Measurements from ENCODE around the gene P2RY11. TPM values are rescaled to one million over a fixed set of nuclear protein-coding genes. Genes with fewer than 3 reads are reported as not detected.

P2RY11 gene
- total RNA-seq, 1 experiment from 2014 or later: 3.5 TPM

DNA sequence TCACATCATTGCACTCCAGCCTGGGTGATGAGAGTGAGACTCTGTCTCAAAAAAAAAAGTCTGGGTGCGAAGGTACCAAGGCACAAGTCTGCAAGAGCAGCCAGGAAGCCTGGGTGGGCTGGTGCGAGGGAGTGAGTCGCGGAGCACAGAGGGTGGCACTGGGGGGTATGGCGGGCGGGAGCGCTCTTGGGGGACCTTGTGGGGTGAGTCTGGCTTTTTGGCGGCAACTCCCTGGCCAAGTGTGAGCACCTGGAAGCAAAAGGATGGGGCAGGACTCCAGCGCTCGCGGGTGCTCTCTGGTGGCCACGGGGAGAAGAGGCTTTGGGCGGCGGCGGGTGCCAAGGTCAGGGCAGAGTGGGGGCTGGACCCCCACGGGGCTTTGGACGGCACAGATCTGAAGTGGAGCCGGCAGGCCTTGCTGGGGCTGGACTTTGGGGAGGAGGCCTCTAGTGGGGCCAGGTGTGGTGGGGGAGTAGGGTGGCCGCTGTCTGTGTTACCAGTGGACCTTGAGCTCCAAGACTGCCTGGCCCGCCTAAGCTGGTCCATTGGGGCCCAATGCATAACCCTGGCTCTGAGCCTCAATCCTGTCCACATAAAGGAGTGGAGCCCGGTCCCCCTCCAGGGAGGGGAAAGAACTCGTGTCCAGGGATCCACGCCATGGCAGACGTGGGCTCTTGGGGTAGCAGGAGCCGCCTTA, 1.6 kb downstream of the P2RY11 start:
- DNase-seq (ENCODE audit: low read depth): no peak

DNA sequence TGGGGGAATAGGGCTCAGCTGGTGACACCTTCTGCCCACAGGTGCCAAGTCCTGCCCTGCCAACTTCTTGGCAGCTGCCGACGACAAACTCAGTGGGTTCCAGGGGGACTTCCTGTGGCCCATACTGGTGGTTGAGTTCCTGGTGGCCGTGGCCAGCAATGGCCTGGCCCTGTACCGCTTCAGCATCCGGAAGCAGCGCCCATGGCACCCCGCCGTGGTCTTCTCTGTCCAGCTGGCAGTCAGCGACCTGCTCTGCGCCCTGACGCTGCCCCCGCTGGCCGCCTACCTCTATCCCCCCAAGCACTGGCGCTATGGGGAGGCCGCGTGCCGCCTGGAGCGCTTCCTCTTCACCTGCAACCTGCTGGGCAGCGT, 2.1 kb downstream of the P2RY11 start:
- no peak for DNase-seq (ENCODE audit: low read depth)

DNA sequence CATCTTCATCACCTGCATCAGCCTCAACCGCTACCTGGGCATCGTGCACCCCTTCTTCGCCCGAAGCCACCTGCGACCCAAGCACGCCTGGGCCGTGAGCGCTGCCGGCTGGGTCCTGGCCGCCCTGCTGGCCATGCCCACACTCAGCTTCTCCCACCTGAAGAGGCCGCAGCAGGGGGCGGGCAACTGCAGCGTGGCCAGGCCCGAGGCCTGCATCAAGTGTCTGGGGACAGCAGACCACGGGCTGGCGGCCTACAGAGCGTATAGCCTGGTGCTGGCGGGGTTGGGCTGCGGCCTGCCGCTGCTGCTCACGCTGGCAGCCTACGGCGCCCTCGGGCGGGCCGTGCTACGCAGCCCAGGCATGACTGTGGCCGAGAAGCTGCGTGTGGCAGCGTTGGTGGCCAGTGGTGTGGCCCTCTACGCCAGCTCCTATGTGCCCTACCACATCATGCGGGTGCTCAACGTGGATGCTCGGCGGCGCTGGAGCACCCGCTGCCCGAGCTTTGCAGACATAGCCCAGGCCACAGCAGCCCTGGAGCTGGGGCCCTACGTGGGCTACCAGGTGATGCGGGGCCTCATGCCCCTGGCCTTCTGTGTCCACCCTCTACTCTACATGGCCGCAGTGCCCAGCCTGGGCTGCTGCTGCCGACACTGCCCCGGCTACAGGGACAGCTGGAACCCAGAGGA, 2.6 kb downstream of the P2RY11 start:
- DNase-seq (ENCODE audit: low read depth): no peak

DNA sequence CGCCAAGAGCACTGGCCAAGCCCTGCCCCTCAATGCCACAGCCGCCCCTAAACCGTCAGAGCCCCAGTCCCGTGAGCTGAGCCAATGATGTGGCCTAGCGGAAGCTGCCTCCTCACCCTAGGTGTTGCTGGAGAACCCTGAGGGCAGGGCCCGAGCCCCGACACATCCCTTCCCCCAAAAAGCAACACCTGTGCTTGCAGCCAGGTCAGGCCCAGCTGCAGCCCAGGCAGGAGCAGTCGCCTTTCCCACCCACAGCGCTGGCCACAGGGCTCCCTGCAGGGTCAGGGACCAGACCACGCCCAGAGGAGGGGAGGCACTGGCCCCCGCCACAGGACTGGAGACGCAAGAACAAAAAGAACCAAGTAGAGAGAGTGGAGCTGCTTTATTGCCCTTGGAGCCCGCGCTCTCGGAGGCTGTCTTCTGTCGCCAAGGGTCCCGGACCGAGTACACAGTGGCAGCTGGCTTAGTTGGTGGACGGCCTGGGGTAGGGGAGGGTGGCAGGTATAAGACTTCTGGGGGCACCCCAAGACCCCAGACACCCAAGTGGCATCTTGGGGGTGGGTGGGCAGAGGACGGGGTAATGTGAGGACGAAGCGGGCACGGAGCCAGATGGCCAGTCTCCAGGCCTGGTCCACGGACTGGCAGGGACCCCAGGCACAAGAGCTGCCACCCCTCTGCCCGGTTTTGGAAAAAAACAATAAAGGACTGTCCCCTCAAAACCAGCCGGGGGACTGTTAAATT, 3.3 kb downstream of the P2RY11 start:
- DNase-seq (ENCODE audit: low read depth): no peak

DNA sequence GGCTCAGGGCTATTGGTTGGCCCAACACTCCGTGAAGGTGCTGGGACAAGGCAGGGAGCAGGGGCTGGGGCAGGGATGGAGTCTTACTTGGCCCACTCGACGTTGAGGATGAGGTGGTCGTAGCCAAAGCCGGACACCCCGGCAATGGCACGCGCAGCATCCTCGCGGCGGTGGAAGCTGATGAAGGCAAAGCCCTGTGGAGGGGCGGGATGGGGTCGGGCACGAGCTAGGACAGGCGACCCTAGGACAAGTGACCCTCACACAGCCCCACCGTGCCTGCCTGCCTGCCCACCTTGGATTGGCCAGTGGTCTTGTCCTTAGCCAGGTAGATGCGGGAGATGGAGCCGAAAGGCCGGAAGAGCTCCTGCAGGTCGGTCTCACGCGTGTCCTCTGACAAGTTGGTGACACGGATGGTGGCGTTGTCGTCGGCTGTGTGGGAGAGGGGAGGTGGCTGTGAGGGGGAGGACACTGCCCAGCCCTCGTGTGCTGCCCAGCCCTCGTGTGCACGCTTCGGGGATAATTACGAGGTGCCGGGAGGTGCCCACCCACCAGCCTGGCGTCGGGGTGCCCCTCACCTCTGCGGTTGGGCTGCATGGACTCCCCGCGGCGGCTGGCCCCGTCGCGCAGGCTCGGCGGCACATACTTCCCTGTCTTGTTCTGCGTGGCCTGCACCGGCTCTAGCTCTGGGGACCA, 4.0 kb downstream of the P2RY11 start:
- DNase-seq (ENCODE audit: low read depth): no peak

DNA sequence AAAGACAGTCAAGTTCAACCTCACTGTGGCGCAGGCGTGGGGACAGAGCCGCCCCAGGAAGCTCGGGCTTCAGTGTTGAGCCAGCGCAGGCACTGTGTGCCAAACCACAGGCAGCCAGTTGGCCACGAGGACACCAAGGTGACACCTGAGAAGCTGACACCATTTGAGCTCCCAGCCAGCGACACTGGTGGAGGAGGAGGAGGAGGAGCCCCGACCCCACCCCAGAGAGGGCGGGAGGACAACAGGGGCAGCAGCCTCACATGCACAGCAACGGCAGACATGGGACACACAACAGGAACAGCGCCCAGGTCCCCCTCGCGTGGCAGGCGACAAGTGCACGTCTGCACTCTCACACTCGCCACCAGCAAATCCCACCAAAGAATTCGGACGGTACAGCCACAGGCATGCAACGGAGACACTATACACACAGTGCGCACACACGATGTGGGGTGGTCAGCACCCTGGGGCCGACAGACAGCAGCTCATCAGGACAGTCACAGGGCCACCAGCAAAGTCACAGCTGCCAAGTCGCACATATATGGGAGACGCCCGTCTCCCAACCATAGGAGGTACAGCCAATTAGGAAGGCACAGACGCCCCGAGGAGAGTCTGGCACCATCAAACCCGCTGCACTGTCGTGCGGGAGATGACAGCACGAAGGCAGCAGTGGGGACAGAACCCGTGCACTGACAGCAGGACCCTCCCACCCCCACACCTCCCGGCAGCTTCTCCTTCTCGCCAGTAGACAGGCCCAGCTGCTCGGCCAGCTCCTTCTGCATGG, 4.8 kb downstream of the P2RY11 start:
- no peak for DNase-seq (ENCODE audit: low read depth)

DNA sequence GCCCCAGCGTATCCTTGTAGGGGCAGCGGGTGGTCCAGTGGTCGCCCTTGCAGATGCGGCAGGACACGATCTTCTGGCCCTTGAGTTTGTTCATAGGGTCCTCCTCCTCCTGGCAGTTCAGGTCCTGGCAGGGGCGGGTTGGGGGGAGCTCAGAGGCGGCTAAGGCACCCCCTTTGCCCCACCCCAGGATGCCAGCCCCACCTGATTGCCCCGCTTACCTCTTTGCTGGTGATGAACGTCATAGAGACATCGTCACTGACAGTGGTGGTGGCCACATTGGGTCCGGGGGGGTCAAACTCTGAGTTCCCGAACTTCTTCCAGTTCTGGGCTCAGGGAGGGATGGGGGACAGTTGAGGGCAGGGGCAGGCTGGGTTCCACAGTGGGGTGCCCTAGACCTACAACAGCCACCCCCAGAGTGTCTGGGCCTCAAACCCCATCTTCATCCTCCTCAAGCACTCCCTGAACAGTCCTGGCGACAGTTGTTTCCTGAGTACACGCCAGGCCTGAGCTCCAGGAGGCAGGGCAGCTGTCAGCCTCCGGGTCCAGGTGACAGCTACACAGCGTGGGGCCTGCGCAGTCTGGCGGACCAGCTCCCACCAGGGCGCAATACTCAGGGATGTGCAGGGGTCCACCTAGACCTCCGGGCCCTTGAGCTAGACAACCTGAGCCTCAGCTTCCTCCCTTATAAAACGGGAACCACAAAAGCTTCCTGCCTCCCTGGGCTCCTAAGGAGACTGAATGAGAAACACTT, 5.5 kb downstream of the P2RY11 start:
- no peak for DNase-seq (ENCODE audit: low read depth)

DNA sequence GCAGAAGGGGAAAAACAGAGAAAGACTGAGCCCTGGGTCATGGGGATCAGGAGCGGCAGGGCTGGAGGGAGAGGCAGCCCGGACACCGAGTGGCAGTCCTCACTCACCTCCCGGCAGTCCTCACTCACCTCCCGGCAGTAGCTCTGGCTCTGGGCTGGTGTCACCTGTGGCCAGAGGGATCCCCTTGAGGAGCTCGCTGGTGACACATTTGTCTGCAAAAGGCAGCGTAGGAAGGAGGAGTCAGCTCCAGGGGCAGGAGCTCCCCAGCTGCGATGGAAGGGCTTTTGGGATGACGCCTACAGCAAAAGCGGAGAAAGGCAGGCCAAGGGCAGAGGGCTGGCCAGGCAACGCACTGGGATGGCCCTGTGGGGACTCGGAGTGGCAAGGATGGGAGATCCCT, 7.5 kb downstream of the P2RY11 start:
- peak; percentile 36 for DNase-seq (ENCODE audit: low read depth)

DNA sequence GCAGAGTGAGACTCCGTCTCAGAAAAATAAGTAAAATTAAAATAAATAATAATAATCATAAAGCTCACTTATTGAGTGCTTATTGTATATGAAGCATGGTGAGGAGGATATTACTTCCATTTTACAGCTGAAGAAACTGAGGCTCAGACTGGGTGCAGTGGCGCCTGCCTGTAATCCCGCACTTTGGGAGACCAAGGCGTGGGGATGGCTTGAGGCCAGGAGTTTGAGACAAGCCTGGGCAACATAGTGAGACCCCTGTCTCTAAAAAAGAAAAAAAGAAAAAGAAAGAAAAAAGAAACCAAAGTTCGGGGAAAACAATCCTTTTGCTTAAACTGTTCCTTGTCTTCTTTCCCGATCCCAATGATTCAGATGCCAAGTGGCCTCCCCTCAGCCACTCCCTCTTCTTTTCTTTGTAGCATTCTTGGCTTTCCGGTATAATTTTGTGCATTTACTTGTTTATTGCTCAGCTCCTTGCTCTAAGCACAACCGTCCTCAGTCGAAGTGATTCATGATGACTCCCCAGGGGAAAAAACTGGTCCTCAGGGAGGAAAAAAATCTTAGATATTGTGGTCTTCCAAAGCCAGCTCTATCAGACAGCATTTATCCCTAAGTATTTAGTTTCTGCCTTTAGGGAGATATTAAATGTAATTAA, 9.2 kb downstream of the P2RY11 start:
- DNase-seq (ENCODE audit: low read depth): peak; percentile 96

DNA sequence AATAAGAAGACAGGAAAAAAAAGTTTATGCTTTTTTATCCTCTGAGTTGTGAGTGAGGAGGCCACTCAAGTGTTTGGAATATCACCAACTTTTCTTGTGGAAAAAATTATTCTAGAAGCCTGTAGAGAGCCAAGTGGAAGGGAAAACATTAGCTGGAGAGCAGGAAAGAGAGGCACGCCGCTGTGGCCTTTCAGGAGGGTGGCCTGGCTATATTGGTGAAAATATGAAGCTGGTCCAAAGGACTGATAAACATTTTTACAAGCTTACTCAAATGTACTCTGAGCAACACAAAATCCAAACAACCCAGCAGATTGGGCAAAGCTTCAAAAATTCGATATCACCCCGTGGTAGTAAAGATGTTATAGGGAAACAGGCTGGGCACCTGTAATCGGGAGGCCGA, 10.6 kb downstream of the P2RY11 start:
- no peak for DNase-seq (ENCODE audit: low read depth)

DNA sequence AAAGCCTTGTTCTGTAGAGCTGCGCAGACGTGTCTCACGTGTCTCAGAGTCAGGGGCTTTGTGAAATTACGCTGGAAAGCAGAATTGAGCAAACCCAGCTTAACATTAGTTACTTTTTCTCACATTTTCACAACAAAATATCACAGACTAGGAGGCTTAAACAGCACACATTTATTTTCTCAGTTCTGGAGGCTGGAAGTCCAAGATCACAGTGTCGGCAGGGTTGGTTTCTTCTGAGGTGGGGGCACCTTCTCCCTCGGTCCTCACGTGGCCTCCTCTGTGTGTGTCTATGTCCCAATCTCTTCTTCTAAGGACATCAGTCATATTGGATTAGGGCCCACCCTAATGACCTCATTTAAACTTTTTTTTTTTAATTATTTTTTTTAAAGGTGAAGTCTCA, 12.9 kb downstream of the P2RY11 start:
- DNase-seq (ENCODE audit: low read depth): no peak

DNA sequence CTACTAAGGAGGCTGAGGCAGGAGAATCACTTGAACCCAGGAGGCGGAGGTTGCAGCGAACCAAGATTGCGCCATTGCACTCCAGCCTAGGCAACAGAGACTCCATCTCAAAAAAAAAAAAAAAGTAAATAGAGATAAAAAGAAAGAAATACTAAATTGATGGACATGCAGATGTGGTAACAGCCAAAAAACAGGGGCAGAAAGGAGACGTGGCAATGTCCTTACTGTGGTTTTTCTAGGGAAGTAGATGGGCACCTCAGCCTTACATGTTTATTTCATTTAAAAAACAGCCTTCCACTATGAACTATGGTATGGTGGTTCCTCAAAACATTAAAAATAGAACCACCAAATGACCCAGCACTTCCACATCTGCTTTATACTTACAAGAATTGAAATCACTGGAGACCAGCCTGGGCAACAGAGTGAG, 14.7 kb downstream of the P2RY11 start:
- no peak for DNase-seq (ENCODE audit: low read depth)

DNA sequence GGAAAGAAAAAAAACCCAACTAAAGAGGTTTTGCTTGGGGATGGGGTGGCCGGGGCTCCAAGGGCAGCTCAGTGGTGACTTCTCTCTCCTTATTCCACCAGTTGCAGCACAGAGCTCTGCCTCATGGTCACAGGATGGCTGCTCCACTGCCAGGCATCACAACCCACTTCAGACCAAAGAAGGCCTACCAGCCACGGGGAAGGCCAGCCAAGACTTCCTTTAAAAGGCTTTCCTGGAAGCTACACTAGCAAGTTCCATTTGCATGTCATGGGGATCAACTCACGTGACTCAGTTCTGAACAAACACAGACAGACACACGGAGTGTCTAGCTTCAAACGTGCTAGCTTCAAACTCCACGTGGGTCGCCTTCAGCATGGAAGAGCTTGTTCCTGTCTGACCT, 21.4 kb downstream of the P2RY11 start:
- no peak for DNase-seq (ENCODE audit: low read depth)

DNA sequence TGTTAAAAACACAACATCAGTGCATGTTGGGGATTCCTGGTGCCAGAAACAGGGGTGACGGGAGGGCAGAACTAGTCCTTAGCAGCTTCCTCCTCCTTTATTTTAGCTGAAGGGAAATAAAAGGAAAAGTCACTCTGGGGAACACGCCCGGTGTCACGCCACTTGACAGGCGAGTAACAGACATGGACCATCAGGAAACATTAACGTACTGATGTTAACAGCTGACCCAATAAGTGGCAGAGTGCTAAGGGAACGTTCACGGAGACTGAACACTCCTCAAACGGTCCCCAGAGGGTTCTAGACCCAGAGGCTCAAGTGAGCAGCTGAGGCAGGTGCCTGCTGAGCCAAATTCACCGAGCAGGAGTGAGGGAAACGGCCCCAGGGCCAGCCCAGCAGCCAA, 22.1 kb downstream of the P2RY11 start:
- no peak for DNase-seq (ENCODE audit: low read depth)

DNA sequence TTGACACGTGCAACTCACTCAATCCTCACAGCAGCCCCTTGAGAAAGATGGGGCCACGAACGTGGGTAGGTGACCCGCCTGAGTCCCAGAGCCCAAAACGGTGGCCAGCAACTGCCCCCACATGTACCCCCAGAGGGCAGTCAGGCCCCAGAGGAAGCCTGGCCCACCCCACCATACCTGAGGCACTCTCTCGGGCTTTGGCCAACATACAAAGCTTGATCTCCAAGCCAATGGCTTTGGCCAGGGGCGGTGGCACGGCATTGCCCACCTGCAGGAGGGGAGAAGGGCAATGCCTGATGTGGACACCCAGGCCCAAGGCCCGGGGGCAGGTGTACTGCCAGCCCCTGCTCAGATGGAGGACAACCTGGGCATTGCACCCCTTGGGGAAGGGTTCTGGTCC, 22.5 kb downstream of the P2RY11 start:
- no peak for DNase-seq (ENCODE audit: low read depth)

DNA sequence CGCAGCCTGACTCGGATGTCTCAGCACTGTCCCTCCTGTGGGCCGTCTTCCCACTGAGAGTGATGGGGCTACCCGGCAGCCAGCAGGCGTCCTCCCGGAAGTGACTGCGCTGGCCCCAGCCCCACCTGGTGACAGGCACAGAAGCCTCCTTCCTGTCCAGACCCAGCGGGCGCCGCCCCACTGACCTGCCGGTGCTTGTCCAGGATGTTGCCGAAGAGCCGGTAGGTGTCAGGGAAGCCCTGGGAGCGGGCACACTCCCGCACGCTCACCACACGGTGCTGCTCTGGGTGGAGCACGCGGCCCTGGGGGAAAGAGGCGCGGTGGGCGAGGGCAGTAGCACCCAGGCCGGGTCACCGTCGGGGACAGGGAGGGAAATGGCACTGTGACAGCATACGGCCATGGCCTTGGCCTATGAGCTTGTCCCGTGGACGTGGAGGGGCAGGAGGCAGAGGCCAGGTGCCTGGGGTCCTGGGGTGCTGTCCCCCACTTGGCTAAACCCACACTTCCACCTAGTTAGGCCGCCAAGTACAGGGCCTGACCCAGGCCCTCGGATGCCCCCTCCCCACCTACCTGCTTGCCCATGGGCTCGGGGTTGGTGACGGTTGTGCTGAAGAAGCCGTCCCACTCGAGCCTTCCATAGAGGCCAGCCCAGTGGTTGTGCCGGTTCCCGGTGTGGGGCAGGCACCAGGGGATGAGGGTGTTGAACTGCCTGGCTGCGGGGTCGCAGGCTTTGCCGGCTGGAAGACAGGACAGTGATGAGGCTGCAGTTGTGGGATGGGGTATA, 24.2 kb downstream of the P2RY11 start:
- no peak for DNase-seq (ENCODE audit: low read depth)

DNA sequence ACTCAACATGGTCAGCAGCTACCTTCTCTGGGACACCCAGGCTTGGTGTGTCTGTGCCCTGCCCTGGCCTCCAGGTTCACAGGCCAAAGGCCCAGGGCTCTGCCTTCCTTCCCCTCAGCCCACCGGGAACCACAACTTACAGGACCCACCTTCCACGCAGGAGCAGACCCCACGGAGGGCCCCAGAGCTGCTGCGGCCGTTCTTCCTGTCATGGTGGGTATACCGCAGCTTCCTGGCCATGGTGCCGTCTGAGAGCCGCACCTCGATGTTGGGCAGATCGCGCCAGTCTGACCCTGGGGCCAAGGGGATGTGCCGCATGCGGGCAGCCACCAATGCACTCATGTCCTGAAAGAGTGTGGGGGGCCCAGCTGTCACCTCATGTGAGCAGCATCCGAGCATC, 25.4 kb downstream of the P2RY11 start:
- DNase-seq (ENCODE audit: low read depth): no peak

DNA sequence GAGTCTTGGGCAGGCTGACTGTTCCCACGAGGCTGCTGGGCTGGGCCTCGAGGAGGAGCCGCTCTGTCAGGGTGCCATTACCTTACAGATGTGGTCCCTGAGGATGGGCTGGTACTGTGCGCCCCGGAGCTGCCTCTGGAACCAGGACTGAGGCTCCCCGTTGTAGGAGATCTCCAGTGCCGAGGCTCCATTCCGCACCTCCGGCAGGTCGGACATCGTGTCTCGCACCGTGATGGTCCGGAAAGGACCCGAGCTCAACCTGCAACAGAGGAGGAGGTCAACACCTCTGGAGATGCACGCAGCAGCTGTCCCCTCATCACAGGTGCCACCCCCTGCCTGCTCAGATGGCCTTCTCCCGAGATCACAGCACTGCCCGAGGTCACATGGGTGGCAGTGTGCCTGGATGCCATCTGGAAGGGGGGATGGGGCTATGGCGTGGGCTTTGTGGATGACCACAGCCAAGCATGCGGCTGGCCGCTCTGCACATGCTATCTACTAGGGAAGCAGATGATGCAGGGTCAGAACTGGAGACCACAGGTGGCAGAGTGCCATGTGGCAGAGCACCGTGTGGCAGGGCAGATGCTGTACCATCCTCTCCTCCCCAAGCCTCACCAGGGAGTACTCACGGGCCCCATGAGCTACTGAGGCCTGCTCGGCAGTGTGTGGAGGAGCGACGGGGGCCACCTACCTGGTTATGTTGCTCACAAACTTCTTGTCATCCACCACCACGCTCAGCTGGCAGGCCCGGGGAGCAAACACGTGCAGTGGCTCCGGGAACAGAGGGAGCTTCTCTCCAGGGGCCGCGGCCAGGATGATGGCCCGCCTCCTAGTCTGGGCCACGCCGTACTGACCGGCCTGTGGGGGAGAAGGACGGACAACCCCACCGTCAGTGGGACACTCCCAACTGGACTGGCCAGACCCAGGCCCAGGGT, 26.5 kb downstream of the P2RY11 start:
- peak; percentile 70 for DNase-seq (ENCODE audit: low read depth)

All from LHCN-M2 (cell line).